GM13976 (cell line): Measurements from ENCODE around the gene ALDOC.
A peak's percentile ranks its signal among the peaks of the same experiment; 100 is the strongest.

Source experiments
- DNase-seq: peaks from one replicate; pipeline ENCODE4 v3.0.0; 2012; ENCODE audit warnings: low spot score
- in situ Hi-C: fragments of 300-500 bp; cut with MboI; formaldehyde crosslinking; loops from one replicate; pipeline ENCODE4 v1.12.0; 2022; ENCODE audit warnings: low sequenced_read_pairs, mixed read lengths, inconsistent platforms; ENCODE audit not compliant: unreplicated experiment
- TF ChIP-seq, protein P1 (sequence below): IDR thresholded peaks from 2 replicates; pipeline ENCODE4 v1.5.1; 2012; ENCODE audit warnings: borderline replicate concordance, mild to moderate bottlenecking; ENCODE audit not compliant: insufficient read depth; ENCODE audit errors: extremely low read depth, missing control alignments, control extremely low read depth

The ALDOC gene

DNA sequence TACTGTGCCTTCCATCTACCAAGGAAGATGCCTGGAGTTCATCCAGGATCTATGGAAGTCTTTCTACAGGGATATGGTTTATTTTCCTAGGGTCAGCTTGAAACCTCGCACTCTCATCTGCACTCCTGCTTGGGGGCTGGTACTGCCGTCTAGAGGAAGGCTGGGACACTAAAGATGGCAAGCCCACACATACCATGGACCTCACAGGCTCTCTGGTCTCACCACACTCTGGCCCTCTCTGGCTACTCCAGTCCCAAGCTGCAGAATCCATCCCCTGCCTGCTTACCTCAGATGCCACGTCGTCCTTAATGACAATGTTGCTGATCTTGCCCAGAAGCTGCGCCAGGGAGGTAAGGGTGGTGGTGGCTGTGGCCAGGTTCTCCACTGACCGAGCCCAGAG, 22.1 kb downstream of the ALDOC start:
- TF ChIP-seq, protein P1, sequence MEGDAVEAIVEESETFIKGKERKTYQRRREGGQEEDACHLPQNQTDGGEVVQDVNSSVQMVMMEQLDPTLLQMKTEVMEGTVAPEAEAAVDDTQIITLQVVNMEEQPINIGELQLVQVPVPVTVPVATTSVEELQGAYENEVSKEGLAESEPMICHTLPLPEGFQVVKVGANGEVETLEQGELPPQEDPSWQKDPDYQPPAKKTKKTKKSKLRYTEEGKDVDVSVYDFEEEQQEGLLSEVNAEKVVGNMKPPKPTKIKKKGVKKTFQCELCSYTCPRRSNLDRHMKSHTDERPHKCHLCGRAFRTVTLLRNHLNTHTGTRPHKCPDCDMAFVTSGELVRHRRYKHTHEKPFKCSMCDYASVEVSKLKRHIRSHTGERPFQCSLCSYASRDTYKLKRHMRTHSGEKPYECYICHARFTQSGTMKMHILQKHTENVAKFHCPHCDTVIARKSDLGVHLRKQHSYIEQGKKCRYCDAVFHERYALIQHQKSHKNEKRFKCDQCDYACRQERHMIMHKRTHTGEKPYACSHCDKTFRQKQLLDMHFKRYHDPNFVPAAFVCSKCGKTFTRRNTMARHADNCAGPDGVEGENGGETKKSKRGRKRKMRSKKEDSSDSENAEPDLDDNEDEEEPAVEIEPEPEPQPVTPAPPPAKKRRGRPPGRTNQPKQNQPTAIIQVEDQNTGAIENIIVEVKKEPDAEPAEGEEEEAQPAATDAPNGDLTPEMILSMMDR, result peak; percentile 30
- in situ Hi-C loops, result no loop called here
- no peak for DNase-seq

DNA sequence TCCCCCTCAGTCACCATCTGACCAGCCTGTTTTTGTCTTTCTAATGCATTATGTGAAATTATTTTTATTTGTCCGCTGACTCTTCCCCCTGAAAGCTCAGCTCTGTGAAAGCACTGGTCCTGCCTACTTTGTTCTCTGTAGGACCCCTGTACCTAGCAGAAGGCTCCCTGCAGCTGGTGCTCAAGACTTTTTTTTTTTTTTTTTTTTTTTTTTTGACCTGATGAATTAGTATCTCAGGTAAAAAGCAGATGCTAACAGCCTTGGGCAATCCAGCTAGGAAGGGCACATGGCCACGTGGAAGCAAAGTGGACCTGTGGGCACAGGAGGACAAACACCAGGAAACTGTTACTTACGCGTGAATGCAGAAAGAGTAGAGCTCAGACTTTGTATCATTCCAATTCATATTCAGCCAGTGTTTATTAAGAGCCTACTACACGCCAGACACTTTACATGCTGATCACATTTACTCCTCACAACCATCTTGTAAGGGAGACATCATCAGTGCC, 23.6 kb downstream of the ALDOC start:
- in situ Hi-C loops, result no loop called here
- TF ChIP-seq, protein P1, result no peak
- DNase-seq, result no peak

DNA sequence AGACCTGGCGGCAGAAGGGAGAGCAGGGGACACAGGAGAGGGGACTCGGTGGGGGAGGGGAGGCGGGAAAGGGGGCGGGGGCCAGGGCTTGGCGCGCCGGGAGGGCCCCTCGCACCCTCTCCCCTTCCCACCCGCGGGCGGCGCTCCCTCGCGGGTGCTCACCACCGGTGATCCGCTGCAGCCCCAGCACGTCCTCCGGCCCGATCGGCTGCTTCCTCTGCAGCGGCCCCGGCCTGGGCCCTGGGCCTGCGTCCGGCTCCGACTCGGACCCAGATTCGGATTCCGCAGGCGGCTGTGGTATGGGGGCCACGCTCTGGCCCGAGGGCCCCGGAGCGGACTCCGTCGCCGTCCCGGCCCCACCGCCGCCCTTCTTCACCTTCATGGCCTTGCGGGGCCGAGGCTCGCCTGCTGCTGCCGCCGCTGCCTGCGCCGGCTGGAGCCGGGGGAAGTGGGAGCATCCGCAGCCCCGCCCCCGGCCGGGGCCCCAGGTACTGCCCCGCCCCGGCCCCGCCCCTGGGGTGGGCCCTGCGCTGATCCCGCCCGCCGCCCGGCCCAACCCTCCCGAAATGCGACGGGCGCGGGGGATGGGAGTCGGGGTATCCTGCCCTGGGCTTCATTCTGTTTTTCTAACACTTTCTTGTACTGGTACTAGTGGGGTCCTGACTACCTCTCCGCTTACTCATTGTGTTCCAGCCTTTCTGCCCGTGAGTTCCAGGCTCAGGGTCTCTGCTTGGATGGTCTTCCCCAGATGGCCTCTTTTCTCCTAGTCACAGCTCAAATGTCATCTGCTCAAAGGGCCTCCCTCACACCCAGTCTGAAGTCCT, 24.3 kb downstream of the ALDOC start, which contains the start of gene UNC119:
Gene UNC119, minus strand, starts transcription at position 449 of the 824 bp plus-strand sequence. Its CDS starts 67 bp downstream, at position 382.
- TF ChIP-seq, protein P1, result no peak
- DNase-seq, result peak; percentile 95
- in situ Hi-C loops, result no loop called here

DNA sequence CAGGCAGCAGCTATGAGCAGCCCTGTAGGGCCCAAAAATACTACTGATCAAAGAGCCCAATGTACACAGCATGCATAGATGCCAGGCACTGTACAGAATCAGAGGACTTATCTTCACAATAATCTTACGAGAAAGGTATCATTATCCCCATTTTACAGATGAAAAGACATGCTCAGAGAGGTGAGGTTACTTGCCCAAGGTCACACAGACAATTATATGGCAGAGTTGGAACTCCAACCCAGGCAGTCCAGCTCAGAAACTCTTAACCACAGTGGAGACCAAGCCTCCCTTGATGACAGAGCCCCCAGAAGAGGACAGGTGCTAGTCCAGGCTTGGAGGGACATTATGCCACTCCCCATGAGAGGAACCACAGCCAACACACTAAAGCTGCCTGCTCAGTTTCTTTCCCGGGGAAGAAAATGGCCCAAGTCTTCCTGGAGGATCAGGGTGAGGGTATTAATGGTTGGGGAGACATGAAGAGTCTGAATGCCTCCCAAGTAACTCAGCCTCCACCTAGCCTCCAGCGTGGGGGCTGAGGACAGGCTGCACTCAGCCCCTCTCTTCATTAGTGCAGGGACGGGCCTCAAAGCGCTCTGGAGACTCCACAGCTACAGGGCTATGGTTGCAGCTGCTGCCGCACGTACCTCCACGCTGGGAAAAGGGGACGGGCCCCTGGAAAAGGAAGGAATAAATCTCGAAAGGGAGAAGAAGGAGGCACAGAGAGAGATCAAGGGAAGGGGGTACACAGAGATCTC, 25.1 kb downstream of the ALDOC start:
- TF ChIP-seq, protein P1, result no peak
- peak; percentile 52 for DNase-seq
- in situ Hi-C loops, result no loop called here

DNA sequence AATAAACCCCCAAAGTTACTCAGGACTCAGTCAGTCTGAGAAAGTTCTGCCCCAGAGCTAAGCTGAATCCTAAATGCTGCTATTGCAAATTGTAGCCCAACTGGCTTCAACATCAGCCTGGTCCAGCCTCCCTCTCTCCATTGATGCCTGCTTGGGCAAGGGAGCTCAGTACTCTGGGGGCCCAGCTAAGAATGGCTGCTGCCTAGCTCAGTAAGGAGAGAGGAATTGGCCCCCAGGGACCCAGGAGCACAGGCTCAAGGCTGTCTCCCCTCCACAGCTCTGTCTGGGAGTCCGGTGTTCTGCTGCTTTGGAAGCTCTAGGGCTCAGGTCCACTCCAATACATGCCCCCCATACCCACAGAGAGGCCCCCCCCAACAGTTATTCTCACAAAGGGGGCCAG, 25.8 kb downstream of the ALDOC start:
- TF ChIP-seq, protein P1, result no peak
- no peak for DNase-seq
- in situ Hi-C loops, result no loop called here
